Prostate gland (tissue), 2 donors: ENCODE data around the gene PUSL1. TPM values are rescaled to one million over a fixed set of nuclear protein-coding genes. Genes with fewer than 3 reads are reported as not detected.

ENCODE experiments used
- DNase-seq: peaks from one replicate; pipeline ENCODE4 v3.0.0-alpha.2; 2019; ENCODE audit warnings: low spot score
- H3K27ac ChIP-seq, 2 donors: fragments of 200-600 bp; sonication (generic); 2 replicates each; pipeline ENCODE4 v1.5.1; 2017 to 2019
- H3K27me3 ChIP-seq: fragments of 200-600 bp; sonication (generic); replicated peaks from 2 replicates; pipeline ENCODE4 v1.5.1; 2019; ENCODE audit not compliant: insufficient read depth
- H3K36me3 ChIP-seq, 2 donors: fragments of 200-600 bp; sonication (generic); 1 replicate in 1 of 2; 2 replicates in 1 of 2; pipeline versions ENCODE4 v1.5.1 to v1.8.1; 2017 to 2019
- H3K4me1 ChIP-seq: fragments of 200-600 bp; sonication (generic); replicated peaks from 2 replicates; pipeline ENCODE4 v1.5.1; 2019
- H3K4me3 ChIP-seq, 2 donors: fragments of 200-600 bp; sonication (generic); 2 replicates each; pipeline ENCODE4 v1.5.1; 2017 to 2019
- H3K9me3 ChIP-seq: fragments of 200-600 bp; sonication (generic); 2 replicates; pipeline ENCODE4 v1.5.1; 2017
- POLR2A ChIP-seq: fragments of 450-650 bp; IDR thresholded peaks from one replicate; pipeline ENCODE4 v1.6.1; 2016; ENCODE audit warnings: antibody characterized with exemption, mild to moderate bottlenecking
- POLR2AphosphoS5 ChIP-seq: sonication (generic); formaldehyde crosslinking; IDR thresholded peaks from one replicate; pipeline ENCODE4 v1.6.1; 2017; ENCODE audit warnings: antibody characterized with exemption
- WGBS: methylation state at CpG from one replicate; pipeline ENCODE4 v1.1.5; 2018; 5-methylcytosine and 5-hydroxymethylcytosine counted together
- intact Hi-C: fragments of 100-400 bp; cut with DNase I; formaldehyde crosslinking; loops from one replicate; pipeline ENCODE4 v1.14.2; 2022
- total RNA-seq, 2 donors: library from RNA; depleted of rRNA; stranded (reverse); fragments of >200 nt; gene quantifications; one replicate each; pipeline ENCODE4 v1.1.0, GENCODE V29; 2016
- TF ChIP-seq, protein P1 (sequence below), 4 experiments: fragments of 200-600 bp in 2 of 4; fragments of 450-650 bp in 2 of 4; sonication (generic) in 2 of 4; IDR thresholded peaks; 1 replicate in 3 of 4; 2 replicates in 1 of 4; pipeline ENCODE4 v1.5.1; 2016 to 2019; ENCODE audit warnings: antibody characterized with exemption in 4 of 4, mild to moderate bottlenecking in 2 of 4, moderate library complexity in 2 of 4

PUSL1 gene
- total RNA-seq, 2 donors from 2014 or later, result 30.6 to 36.9 TPM

DNA sequence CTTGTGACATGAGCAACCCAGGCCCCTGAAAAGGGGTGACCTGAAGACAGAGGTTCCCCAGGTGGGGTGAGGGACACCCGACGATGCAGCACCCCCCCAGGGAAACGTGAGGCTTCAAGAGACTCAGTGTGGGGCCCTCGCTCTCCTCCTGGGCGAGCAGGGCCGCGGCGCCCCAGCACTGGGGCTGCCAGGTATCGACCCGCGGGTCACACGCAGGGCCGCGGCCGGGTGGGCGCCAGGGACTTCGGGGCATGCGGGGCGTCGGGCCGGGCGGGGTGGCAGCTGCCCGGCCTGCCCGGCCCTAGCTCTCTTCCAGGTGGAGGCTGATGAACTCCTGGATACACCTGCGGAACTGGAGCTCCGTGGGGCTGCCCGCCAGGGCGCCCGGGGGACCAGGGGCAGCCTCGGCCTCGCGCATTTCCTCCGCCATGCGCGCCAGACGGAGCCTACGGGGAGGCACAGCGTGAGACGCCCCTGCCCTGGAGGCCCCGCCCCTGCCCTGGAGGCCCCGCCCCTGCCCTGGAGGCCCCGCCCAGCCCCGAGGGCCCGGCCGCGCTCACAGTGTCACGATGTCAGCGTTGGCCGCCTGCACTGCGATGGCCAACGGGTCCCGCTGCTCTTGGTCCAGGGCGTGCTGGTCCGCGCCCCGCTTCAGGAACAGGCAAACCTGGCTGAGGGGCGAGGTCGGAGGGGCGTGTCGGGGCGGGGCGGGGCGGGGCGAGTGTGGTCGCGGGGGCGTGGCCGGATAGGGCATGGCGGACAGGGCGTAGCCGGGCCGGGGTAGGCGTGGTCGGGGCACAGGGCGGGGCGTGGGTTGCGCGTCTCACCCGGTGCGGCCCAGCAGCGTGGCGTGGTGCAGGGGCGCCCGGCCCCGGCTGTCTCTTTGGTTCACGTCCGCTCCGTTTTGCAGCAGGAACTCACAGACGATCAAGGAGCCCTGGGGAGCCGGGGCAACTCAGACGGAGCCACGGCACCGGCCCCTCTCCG lies 14.8 kb upstream of the PUSL1 start:
- Histone ChIP-seq H3K36me3 (no peaks in the 10 kb centered on the region), H3K4me1 (peaks cover 4% of the 10 kb centered on the region), H3K9me3 (no peaks in the 10 kb centered on the region), H3K27me3 (no peaks in the 10 kb centered on the region), H3K4me3 (no peak overlapping the region), H3K27ac (no peak overlapping the region)
- DNase-seq, result no peak
- intact Hi-C loops, result no loop called here
- TF ChIP-seq POLR2A (no peak), POLR2AphosphoS5 (no peak)
- TF ChIP-seq, protein P1, sequence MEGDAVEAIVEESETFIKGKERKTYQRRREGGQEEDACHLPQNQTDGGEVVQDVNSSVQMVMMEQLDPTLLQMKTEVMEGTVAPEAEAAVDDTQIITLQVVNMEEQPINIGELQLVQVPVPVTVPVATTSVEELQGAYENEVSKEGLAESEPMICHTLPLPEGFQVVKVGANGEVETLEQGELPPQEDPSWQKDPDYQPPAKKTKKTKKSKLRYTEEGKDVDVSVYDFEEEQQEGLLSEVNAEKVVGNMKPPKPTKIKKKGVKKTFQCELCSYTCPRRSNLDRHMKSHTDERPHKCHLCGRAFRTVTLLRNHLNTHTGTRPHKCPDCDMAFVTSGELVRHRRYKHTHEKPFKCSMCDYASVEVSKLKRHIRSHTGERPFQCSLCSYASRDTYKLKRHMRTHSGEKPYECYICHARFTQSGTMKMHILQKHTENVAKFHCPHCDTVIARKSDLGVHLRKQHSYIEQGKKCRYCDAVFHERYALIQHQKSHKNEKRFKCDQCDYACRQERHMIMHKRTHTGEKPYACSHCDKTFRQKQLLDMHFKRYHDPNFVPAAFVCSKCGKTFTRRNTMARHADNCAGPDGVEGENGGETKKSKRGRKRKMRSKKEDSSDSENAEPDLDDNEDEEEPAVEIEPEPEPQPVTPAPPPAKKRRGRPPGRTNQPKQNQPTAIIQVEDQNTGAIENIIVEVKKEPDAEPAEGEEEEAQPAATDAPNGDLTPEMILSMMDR (IDR thresholded peaks at IDR 0.05), result no peak
- 79% methylated on average over 73 of the region's 94 CpGs for WGBS

DNA sequence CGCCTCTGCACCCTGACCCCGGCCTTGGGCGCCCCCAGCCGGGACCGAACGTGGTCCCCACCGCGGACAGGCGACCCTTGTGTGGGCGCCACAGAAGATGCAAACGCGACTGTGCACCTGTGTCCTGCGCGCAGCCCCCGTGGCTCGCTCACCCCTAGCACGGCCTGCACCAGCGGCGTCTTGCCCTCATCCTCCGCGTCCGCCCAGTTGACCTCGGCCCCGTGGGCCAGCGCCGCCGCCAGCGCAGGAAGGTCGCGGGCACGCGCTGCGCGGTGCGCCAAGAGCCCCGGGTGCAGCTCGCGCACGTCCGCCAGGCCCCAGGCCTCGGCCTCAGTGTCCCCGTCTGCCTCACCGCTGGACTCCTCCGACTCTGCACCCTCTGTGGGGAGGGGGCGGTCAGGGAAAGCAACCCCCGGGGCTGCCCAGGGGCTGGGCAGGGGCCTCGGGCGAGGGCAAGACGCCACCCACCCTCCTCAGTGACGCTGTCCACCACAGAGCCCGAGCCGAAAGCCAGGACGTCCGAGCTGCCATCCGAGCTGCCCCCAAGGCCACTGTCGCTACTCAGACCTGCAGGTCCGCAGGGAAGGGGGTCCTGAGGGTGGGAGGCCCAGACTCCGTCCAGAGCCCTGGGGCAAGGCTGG lies 14.0 kb upstream of the PUSL1 start:
- intact Hi-C loops, result no loop called here
- H3K4me3 ChIP-seq, result no peak overlapping the region
- TF ChIP-seq, protein P1 (IDR thresholded peaks at IDR 0.05), result no peak
- TF ChIP-seq POLR2AphosphoS5, result no peak
- TF ChIP-seq POLR2A, result no peak
- H3K4me1 ChIP-seq, result peaks cover 4% of the 10 kb centered on the region
- no peak for DNase-seq
- H3K27ac ChIP-seq, result no peak overlapping the region
- no peaks in the 10 kb centered on the region for H3K36me3 ChIP-seq
- H3K27me3 ChIP-seq, result no peaks in the 10 kb centered on the region
- no peaks in the 10 kb centered on the region for H3K9me3 ChIP-seq
- WGBS, result 88% methylated on average over 57 of the region's 58 CpGs

DNA sequence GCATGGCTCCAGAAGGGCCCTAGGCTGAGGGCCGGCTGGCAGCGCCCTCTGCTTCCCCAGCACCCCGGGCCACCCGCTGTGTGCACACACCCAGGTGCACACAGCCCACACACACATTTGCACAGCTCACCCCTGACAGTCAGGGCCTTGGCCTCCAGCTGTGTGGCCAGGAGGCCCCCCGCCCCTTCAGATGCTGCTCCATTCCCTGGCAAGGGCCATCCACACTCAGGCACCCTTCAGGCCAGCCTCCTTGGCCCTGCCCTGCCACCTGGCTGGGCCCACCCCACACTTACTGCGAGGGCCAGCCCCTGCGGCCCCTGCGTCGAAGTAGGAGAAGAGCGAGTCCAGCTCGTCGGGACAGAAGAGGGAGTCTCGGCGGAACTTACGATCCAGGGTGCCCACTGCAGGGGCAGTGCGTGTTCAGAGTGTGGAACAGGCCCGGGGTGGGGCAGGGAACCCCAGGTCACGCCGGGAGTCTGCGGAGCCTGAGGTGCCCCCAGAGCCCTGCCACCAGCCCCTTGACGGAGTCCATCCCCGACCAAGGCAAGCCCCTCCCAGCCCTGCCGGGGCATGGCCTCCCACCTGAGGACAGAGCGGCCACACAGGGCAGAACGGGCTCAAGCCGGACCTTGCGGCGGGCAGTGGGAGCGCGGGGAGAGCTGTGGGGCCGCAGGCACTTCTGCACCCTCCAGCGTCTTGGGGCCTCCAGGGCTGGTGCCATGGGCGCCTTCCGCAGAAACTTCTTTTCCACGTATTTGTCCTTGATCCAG lies 13.1 kb upstream of the PUSL1 start:
- H3K9me3 ChIP-seq, result no peaks in the 10 kb centered on the region
- no peak overlapping the region for H3K4me3 ChIP-seq
- H3K36me3 ChIP-seq, result no peaks in the 10 kb centered on the region
- H3K4me1 ChIP-seq, result peaks cover 4% of the 10 kb centered on the region
- DNase-seq, result no peak
- no peak overlapping the region for H3K27ac ChIP-seq
- no peak for TF ChIP-seq POLR2AphosphoS5
- TF ChIP-seq, protein P1 (IDR thresholded peaks at IDR 0.05), result no peak
- no peak for TF ChIP-seq POLR2A
- intact Hi-C loops, result no loop called here
- 90% methylated on average over 34 of the region's 35 CpGs for WGBS
- no peaks in the 10 kb centered on the region for H3K27me3 ChIP-seq

DNA sequence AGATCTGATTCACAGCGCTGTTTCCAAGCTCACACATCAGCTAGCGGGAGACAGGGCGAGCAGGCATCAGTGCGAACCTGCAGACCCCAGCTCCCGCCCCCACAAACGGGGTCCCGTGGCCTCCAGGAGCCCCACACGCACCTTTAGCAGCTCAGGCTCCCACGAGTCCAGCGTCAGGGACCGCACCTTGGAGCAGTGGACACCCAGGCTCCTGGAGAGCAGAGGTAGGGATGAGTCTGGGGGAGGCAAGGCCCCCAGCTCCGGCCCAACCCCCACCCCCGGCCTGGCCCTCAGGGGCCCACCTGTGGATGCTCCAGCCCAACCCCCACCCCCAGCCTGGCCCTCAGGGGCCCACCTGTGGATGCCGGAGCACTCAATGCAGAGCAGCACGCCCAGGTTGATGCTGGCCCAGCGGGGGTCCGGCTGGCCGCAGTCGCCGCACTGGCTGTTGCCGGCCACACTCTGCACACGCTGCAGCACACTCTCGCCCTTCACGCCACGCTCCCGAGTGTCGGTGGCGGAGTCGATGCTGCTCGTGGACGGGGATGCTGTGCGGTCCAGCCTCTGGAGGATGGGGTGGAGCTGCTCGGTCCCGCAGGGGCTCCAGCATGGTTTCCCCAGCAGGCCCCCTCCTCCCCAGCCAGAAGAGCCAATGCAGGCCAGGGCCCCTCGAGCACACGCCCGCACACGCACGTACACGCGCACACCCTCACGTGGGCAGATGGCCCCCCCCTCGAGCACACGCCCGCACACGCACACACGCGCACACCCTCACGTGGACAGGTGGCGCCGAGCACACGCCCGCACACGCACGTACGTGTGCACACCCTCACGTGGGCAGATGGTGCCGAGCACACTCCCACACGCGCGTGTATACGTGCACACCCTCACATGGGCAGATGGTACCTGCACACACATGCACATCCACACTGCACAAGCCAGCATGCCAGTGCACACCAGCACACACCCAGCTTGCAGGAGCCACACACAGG lies 12.0 kb upstream of the PUSL1 start:
- TF ChIP-seq POLR2A (no peak), POLR2AphosphoS5 (no peak)
- TF ChIP-seq, protein P1 (IDR thresholded peaks at IDR 0.05), result no peak
- Histone ChIP-seq H3K36me3 (no peaks in the 10 kb centered on the region), H3K27ac (no peak overlapping the region), H3K4me1 (no peaks in the 10 kb centered on the region), H3K9me3 (no peaks in the 10 kb centered on the region), H3K27me3 (no peaks in the 10 kb centered on the region), H3K4me3 (no peak overlapping the region)
- 89% methylated on average over 59 of the region's 62 CpGs for WGBS
- intact Hi-C loops, result no loop called here
- DNase-seq, result no peak
